ENCODE results near the gene CYCS.

- TF ChIP-seq, protein P1, sequence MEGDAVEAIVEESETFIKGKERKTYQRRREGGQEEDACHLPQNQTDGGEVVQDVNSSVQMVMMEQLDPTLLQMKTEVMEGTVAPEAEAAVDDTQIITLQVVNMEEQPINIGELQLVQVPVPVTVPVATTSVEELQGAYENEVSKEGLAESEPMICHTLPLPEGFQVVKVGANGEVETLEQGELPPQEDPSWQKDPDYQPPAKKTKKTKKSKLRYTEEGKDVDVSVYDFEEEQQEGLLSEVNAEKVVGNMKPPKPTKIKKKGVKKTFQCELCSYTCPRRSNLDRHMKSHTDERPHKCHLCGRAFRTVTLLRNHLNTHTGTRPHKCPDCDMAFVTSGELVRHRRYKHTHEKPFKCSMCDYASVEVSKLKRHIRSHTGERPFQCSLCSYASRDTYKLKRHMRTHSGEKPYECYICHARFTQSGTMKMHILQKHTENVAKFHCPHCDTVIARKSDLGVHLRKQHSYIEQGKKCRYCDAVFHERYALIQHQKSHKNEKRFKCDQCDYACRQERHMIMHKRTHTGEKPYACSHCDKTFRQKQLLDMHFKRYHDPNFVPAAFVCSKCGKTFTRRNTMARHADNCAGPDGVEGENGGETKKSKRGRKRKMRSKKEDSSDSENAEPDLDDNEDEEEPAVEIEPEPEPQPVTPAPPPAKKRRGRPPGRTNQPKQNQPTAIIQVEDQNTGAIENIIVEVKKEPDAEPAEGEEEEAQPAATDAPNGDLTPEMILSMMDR (IDR thresholded peaks at IDR 0.05): no peak
- TF ChIP-seq POLR2A (IDR thresholded peaks at IDR 0.05) (no peak), POLR2AphosphoS5 (IDR thresholded peaks at IDR 0.05) (no peak), EP300 (IDR thresholded peaks at IDR 0.05; ENCODE audit: low read depth) (no peak)
Observed at GRCh38 chr7:25077096-25077495, 48.0 kb downstream of the CYCS start.
